HEK293 (cell line): ENCODE measurements around the gene ENDOG.

Source experiments
- CTCF ChIA-PET: fragments of 350-600 bp; formaldehyde crosslinking; extraction: SDS; loops from one replicate; lab custom pipeline; 2021; ENCODE audit warnings: antibody characterized with exemption; lab: Yijun Ruan, JAX
- POLR2A ChIA-PET: fragments of 300-600 bp; formaldehyde crosslinking; extraction: SDS; loops from one replicate; lab custom pipeline; 2020; ENCODE audit warnings: antibody characterized with exemption, inconsistent platforms; lab: Yijun Ruan, JAX
- H3K27ac ChIP-seq: fragments of 200-500 bp; sonication (Bioruptor generic); 2 replicates; pipeline ENCODE4 v1.5.1; 2014; ENCODE audit warnings: low read depth, low read length, control low read depth, inconsistent platforms; ENCODE audit errors: extremely low read depth
- H3K36me3 ChIP-seq, 2 experiments: fragments of 200-500 bp in 1 of 2; sonication (Bioruptor generic) in 1 of 2; 1 replicate in 1 of 2; 2 replicates in 1 of 2; pipeline ENCODE4 v1.5.1; 2014 to 2017; ENCODE audit warnings: inconsistent platforms in 2 of 2, low read length in 2 of 2; ENCODE audit not compliant: control insufficient read depth in 2 of 2, insufficient read depth in 1 of 2
- H3K4me1 ChIP-seq: fragments of 200-500 bp; sonication (Bioruptor generic); 2 replicates; pipeline ENCODE4 v1.5.1; 2014; ENCODE audit warnings: mild to moderate bottlenecking, low read length, inconsistent platforms; ENCODE audit not compliant: control insufficient read depth, insufficient read depth
- H3K4me3 ChIP-seq: 2 replicates; pipeline ENCODE4 v1.5.1; 2011; ENCODE audit warnings: low read depth, mild to moderate bottlenecking, control low read depth, low read length, moderate library complexity
- H3K9me3 ChIP-seq: fragments of 200-500 bp; sonication (Bioruptor generic); 2 replicates; pipeline ENCODE4 v1.5.1; 2014; ENCODE audit warnings: low read depth, low read length, inconsistent platforms; ENCODE audit not compliant: control insufficient read depth, insufficient read depth
- FEZF1 ChIP-seq: fragments of 450-650 bp; formaldehyde crosslinking; IDR thresholded peaks from 2 replicates; pipeline ENCODE4 v1.5.1; 2016; ENCODE audit warnings: missing biosample characterization, missing genetic modification characterization
- HOXC10 ChIP-seq: sonication (generic); formaldehyde crosslinking; IDR thresholded peaks from 2 replicates; pipeline ENCODE4 v1.8.1; 2023; ENCODE audit warnings: mild to moderate bottlenecking, missing genetic modification reagents
- KLF1 ChIP-seq: fragments of 450-650 bp; formaldehyde crosslinking; IDR thresholded peaks from 2 replicates; pipeline ENCODE4 v1.5.1; 2016; ENCODE audit warnings: missing biosample characterization, missing genetic modification characterization
- KLF7 ChIP-seq: fragments of 450-650 bp; formaldehyde crosslinking; IDR thresholded peaks from 2 replicates; pipeline ENCODE4 v1.5.1; 2016; ENCODE audit warnings: missing biosample characterization, missing genetic modification characterization, borderline replicate concordance
- MZF1 ChIP-seq: fragments of 450-650 bp; formaldehyde crosslinking; IDR thresholded peaks from 2 replicates; pipeline ENCODE4 v1.5.1; 2017; ENCODE audit warnings: missing biosample characterization, missing genetic modification characterization, borderline replicate concordance
- OSR2 ChIP-seq: fragments of 450-650 bp; formaldehyde crosslinking; IDR thresholded peaks from 2 replicates; pipeline ENCODE4 v1.5.1; 2016; ENCODE audit warnings: missing biosample characterization, missing genetic modification characterization
- OVOL3 ChIP-seq: fragments of 450-650 bp; formaldehyde crosslinking; IDR thresholded peaks from 2 replicates; pipeline ENCODE4 v1.5.1; 2016; ENCODE audit warnings: missing biosample characterization, missing genetic modification characterization
- WT1 ChIP-seq: fragments of 450-650 bp; formaldehyde crosslinking; IDR thresholded peaks from 2 replicates; pipeline ENCODE4 v1.5.1; 2016; ENCODE audit warnings: missing biosample characterization, missing genetic modification characterization
- ZNF132 ChIP-seq: fragments of 450-650 bp; formaldehyde crosslinking; IDR thresholded peaks from 2 replicates; pipeline ENCODE4 v1.5.1; 2017; ENCODE audit warnings: missing biosample characterization, missing genetic modification characterization, borderline replicate concordance
- ZNF138 ChIP-seq: fragments of 450-650 bp; formaldehyde crosslinking; IDR thresholded peaks from 2 replicates; pipeline ENCODE4 v1.5.1; 2016; ENCODE audit warnings: missing biosample characterization, missing genetic modification characterization, borderline replicate concordance
- ZNF292 ChIP-seq: fragments of 450-650 bp; formaldehyde crosslinking; IDR thresholded peaks from 2 replicates; pipeline ENCODE4 v1.5.1; 2016; ENCODE audit warnings: low read depth, missing biosample characterization, missing genetic modification characterization, borderline replicate concordance
- ZNF311 ChIP-seq: fragments of 450-650 bp; formaldehyde crosslinking; IDR thresholded peaks from 2 replicates; pipeline ENCODE4 v1.5.1; 2017; ENCODE audit warnings: missing biosample characterization, missing genetic modification characterization, borderline replicate concordance
- ZNF324 ChIP-seq: fragments of 450-650 bp; formaldehyde crosslinking; IDR thresholded peaks from 2 replicates; pipeline ENCODE4 v1.5.1; 2016; ENCODE audit warnings: missing biosample characterization, missing genetic modification characterization
- ZNF335 ChIP-seq: fragments of 450-650 bp; formaldehyde crosslinking; conservative IDR thresholded peaks from 2 replicates; pipeline ENCODE4 v1.5.1; 2016; ENCODE audit warnings: missing biosample characterization, missing genetic modification characterization
- ZNF341 ChIP-seq: fragments of 450-650 bp; formaldehyde crosslinking; IDR thresholded peaks from 2 replicates; pipeline ENCODE4; 2016; ENCODE audit warnings: low read depth, missing biosample characterization, missing genetic modification characterization
- ZNF350 ChIP-seq: fragments of 450-650 bp; formaldehyde crosslinking; IDR thresholded peaks from 2 replicates; pipeline ENCODE4 v1.5.0; 2017; ENCODE audit warnings: missing biosample characterization, mild to moderate bottlenecking, missing genetic modification characterization
- ZNF433 ChIP-seq: fragments of 450-650 bp; formaldehyde crosslinking; IDR thresholded peaks from 2 replicates; pipeline ENCODE4 v1.5.1; 2016; ENCODE audit warnings: missing biosample characterization, missing genetic modification characterization, low read depth
- ZNF558 ChIP-seq: fragments of 450-650 bp; formaldehyde crosslinking; IDR thresholded peaks from 2 replicates; pipeline ENCODE4 v1.5.1; 2016; ENCODE audit warnings: missing biosample characterization, missing genetic modification characterization
- ZNF623 ChIP-seq: fragments of 450-650 bp; formaldehyde crosslinking; IDR thresholded peaks from 2 replicates; pipeline ENCODE4 v1.5.1; 2016; ENCODE audit warnings: missing biosample characterization, missing genetic modification characterization
- ZNF624 ChIP-seq: fragments of 450-650 bp; formaldehyde crosslinking; IDR thresholded peaks from 2 replicates; pipeline ENCODE4 v1.5.1; 2017; ENCODE audit warnings: missing biosample characterization, missing genetic modification characterization
- ZNF658 ChIP-seq: fragments of 450-650 bp; formaldehyde crosslinking; IDR thresholded peaks from 2 replicates; pipeline ENCODE4; 2016; ENCODE audit warnings: missing biosample characterization, missing genetic modification characterization
- ZNF776 ChIP-seq: fragments of 450-650 bp; formaldehyde crosslinking; IDR thresholded peaks from 2 replicates; pipeline ENCODE4 v1.5.0; 2017; ENCODE audit warnings: missing biosample characterization, missing genetic modification characterization, borderline replicate concordance
- ZNF837 ChIP-seq: fragments of 450-650 bp; formaldehyde crosslinking; IDR thresholded peaks from 2 replicates; pipeline ENCODE4 v1.5.1; 2016; ENCODE audit warnings: missing biosample characterization, missing genetic modification characterization
- TF ChIP-seq, protein P1 (sequence below): fragments of 450-650 bp; IDR thresholded peaks from 2 replicates; pipeline ENCODE4 v1.5.1; 2018; ENCODE audit warnings: missing biosample characterization, missing genetic modification characterization
- TF ChIP-seq, protein P2 (sequence below): fragments of 450-650 bp; formaldehyde crosslinking; IDR thresholded peaks from 2 replicates; pipeline ENCODE4 v1.5.1; 2016; ENCODE audit warnings: missing biosample characterization, missing genetic modification characterization, low read depth
- TF ChIP-seq, protein P3 (sequence below): fragments of 450-650 bp; formaldehyde crosslinking; IDR thresholded peaks from 2 replicates; pipeline ENCODE4 v1.5.1; 2016; ENCODE audit warnings: missing biosample characterization, missing genetic modification characterization
- TF ChIP-seq, protein P4 (sequence below): fragments of 450-650 bp; formaldehyde crosslinking; IDR thresholded peaks from 2 replicates; pipeline ENCODE4 v1.5.1; 2016; ENCODE audit warnings: missing biosample characterization, missing genetic modification characterization, borderline replicate concordance

Gene ENDOG

DNA sequence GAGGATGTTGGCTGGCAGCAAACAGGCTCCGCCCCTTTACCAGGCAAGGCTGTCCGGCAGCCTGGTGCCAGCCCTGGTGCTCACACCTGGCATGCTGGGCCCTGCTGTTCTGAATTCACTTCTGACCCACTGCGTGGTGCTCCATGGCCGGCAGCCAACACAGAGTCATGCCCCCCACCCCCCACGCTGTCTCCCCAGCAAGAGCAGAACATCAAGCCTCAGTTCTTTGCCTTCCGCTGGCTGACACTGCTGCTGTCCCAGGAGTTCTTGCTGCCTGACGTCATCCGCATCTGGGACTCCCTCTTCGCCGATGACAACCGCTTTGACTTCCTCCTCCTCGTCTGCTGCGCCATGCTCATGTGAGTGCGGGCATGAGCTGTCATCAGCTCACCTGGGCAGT lies 12.6 kb upstream of the ENDOG start:
- Histone ChIP-seq H3K27ac (no peak overlapping the region), H3K4me3 (no peak overlapping the region), H3K36me3 (peaks cover 4 to 74% of the 10 kb centered on the region in 2 experiments; a peak in 2 of 3 replicates), H3K4me1 (no peaks in the 10 kb centered on the region), H3K9me3 (no peaks in the 10 kb centered on the region)
- POLR2A ChIA-PET: interaction anchor here (0.6 to 1.7 kb wide), 2 partner anchors 13 to 67 kb away, joined by 4 read pairs; partner anchors contain the start of gene ENDOG
- CTCF ChIA-PET: no interaction called here
- TF ChIP-seq ZNF837 (tag by site-specific recombination) (no peak), ZNF311 (tag by site-specific recombination) (no peak), ZNF658 (tag by site-specific recombination) (no peak), ZNF132 (tag by site-specific recombination) (no peak), ZNF433 (tag by site-specific recombination) (no peak), FEZF1 (tag by site-specific recombination) (no peak), KLF7 (no peak), ZNF341 (tag by site-specific recombination) (no peak), ZNF624 (tag by site-specific recombination) (no peak), ZNF292 (no peak), ZNF335 (no peak), ZNF138 (tag by site-specific recombination) (no peak), WT1 (tag by site-specific recombination) (no peak), ZNF324 (tag by site-specific recombination) (no peak), OSR2 (tag by site-specific recombination) (no peak), HOXC10 (CRISPR knock-in tag) (no peak), OVOL3 (tag by site-specific recombination) (no peak)
- TF ChIP-seq, protein P1, sequence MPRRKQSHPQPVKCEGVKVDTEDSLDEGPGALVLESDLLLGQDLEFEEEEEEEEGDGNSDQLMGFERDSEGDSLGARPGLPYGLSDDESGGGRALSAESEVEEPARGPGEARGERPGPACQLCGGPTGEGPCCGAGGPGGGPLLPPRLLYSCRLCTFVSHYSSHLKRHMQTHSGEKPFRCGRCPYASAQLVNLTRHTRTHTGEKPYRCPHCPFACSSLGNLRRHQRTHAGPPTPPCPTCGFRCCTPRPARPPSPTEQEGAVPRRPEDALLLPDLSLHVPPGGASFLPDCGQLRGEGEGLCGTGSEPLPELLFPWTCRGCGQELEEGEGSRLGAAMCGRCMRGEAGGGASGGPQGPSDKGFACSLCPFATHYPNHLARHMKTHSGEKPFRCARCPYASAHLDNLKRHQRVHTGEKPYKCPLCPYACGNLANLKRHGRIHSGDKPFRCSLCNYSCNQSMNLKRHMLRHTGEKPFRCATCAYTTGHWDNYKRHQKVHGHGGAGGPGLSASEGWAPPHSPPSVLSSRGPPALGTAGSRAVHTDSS (tag by site-specific recombination): no peak
- TF ChIP-seq, protein P2, sequence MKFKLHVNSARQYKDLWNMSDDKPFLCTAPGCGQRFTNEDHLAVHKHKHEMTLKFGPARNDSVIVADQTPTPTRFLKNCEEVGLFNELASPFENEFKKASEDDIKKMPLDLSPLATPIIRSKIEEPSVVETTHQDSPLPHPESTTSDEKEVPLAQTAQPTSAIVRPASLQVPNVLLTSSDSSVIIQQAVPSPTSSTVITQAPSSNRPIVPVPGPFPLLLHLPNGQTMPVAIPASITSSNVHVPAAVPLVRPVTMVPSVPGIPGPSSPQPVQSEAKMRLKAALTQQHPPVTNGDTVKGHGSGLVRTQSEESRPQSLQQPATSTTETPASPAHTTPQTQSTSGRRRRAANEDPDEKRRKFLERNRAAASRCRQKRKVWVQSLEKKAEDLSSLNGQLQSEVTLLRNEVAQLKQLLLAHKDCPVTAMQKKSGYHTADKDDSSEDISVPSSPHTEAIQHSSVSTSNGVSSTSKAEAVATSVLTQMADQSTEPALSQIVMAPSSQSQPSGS: no peak
- TF ChIP-seq, protein P3, sequence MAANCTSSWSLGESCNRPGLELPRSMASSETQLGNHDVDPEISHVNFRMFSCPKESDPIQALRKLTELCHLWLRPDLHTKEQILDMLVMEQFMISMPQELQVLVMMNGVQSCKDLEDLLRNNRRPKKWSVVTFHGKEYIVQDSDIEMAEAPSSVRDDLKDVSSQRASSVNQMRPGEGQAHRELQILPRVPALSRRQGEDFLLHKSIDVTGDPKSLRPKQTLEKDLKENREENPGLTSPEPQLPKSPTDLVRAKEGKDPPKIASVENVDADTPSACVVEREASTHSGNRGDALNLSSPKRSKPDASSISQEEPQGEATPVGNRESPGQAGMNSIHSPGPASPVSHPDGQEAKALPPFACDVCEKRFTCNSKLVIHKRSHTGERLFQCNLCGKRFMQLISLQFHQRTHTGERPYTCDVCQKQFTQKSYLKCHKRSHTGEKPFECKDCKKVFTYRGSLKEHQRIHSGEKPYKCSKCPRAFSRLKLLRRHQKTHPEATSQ: no peak

DNA sequence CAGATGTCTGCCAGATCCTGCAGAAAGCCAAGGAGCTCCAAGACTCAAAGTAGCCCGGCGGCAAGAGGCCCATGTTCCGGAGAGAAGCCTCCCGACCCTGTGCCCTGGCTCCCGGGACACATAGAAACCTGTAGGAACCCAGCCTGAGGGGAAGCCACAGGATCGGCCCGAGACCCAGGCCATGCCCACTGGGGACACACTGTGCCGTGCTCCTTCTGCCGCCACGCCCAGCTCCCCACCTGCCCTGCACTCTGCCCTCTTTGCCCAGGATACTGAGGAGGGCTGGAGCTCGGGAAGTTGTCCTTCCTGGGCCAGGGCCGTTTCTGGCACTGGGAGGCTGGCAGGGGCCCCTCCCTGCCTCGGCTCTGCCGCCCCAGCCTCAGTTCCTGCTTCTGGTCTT lies 10.5 kb upstream of the ENDOG start:
- POLR2A ChIA-PET: interaction anchor here (2.9 kb wide), 1 partner anchor 10 kb away, joined by 12 read pairs; the partner anchor contains the start of gene ENDOG
- TF ChIP-seq ZNF558 (tag by site-specific recombination) (no peak), KLF1 (tag by site-specific recombination) (no peak), ZNF623 (tag by site-specific recombination) (no peak), ZNF776 (tag by site-specific recombination) (no peak), FEZF1 (tag by site-specific recombination) (no peak), ZNF350 (tag by site-specific recombination) (no peak), MZF1 (no peak)
- TF ChIP-seq, protein P4, sequence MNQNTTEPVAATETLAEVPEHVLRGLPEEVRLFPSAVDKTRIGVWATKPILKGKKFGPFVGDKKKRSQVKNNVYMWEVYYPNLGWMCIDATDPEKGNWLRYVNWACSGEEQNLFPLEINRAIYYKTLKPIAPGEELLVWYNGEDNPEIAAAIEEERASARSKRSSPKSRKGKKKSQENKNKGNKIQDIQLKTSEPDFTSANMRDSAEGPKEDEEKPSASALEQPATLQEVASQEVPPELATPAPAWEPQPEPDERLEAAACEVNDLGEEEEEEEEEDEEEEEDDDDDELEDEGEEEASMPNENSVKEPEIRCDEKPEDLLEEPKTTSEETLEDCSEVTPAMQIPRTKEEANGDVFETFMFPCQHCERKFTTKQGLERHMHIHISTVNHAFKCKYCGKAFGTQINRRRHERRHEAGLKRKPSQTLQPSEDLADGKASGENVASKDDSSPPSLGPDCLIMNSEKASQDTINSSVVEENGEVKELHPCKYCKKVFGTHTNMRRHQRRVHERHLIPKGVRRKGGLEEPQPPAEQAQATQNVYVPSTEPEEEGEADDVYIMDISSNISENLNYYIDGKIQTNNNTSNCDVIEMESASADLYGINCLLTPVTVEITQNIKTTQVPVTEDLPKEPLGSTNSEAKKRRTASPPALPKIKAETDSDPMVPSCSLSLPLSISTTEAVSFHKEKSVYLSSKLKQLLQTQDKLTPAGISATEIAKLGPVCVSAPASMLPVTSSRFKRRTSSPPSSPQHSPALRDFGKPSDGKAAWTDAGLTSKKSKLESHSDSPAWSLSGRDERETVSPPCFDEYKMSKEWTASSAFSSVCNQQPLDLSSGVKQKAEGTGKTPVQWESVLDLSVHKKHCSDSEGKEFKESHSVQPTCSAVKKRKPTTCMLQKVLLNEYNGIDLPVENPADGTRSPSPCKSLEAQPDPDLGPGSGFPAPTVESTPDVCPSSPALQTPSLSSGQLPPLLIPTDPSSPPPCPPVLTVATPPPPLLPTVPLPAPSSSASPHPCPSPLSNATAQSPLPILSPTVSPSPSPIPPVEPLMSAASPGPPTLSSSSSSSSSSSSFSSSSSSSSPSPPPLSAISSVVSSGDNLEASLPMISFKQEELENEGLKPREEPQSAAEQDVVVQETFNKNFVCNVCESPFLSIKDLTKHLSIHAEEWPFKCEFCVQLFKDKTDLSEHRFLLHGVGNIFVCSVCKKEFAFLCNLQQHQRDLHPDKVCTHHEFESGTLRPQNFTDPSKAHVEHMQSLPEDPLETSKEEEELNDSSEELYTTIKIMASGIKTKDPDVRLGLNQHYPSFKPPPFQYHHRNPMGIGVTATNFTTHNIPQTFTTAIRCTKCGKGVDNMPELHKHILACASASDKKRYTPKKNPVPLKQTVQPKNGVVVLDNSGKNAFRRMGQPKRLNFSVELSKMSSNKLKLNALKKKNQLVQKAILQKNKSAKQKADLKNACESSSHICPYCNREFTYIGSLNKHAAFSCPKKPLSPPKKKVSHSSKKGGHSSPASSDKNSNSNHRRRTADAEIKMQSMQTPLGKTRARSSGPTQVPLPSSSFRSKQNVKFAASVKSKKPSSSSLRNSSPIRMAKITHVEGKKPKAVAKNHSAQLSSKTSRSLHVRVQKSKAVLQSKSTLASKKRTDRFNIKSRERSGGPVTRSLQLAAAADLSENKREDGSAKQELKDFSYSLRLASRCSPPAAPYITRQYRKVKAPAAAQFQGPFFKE (tag by site-specific recombination): no peak

More for the DNA sequence above, 10.5 kb upstream of the ENDOG start:
- Histone ChIP-seq H3K4me1 (no peaks in the 10 kb centered on the region), H3K9me3 (no peaks in the 10 kb centered on the region), H3K36me3 (peaks cover 0 to 61% of the 10 kb centered on the region in 2 experiments; a peak in 2 of 3 replicates), H3K27ac (no peak overlapping the region), H3K4me3 (no peak overlapping the region)
- CTCF ChIA-PET: no interaction called here
